Prostate gland (tissue), 2 donors: ENCODE data around the gene CPXM2.

Experiments
- CTCF ChIP-seq, 4 experiments: fragments of 200-600 bp in 2 of 4; fragments of 450-650 bp in 2 of 4; sonication (generic) in 2 of 4; IDR thresholded peaks; 1 replicate in 3 of 4; 2 replicates in 1 of 4; pipeline ENCODE4 v1.5.1; 2016 to 2019; ENCODE audit warnings: antibody characterized with exemption in 4 of 4, mild to moderate bottlenecking in 2 of 4, moderate library complexity in 2 of 4
- POLR2A ChIP-seq: fragments of 450-650 bp; IDR thresholded peaks from one replicate; pipeline ENCODE4 v1.6.1; 2016; ENCODE audit warnings: antibody characterized with exemption, mild to moderate bottlenecking
- POLR2AphosphoS5 ChIP-seq: sonication (generic); formaldehyde crosslinking; IDR thresholded peaks from one replicate; pipeline ENCODE4 v1.6.1; 2017; ENCODE audit warnings: antibody characterized with exemption

- TF ChIP-seq CTCF (IDR thresholded peaks at IDR 0.05) (no peak), POLR2A (no peak), POLR2AphosphoS5 (no peak)
Measured at GRCh38 chr10:123911866-123912265, 20.3 kb upstream of the CPXM2 start.
